Measurements from ENCODE around the gene DENND5A. TPM values are rescaled to one million over a fixed set of nuclear protein-coding genes. Genes with fewer than 3 reads are reported as not detected.
"Not testable (repeated sequence)": the region's sequence is repeated elsewhere in the genome, so short reads cannot be mapped to it uniquely, and the experiment has no call there.

DENND5A gene
- total RNA-seq, 1 donor from 2014 or later, result 130 TPM

- no peak for DNase-seq (ENCODE audit: low read depth in 2 of 2)
These were observed 86.4 kb downstream of the DENND5A start for GRCh38 chr11:9178716-9179115.

- no peak for DNase-seq (ENCODE audit: low read depth in 2 of 2)
These were observed 87.6 kb downstream of the DENND5A start for GRCh38 chr11:9177438-9178091.

- DNase-seq (ENCODE audit: low read depth in 2 of 2), result no peak
These were observed 88.6 kb downstream of the DENND5A start for GRCh38 chr11:9176550-9176949.

- DNase-seq (ENCODE audit: low read depth in 2 of 2), result no peak
These were observed 89.0 kb downstream of the DENND5A start for GRCh38 chr11:9176136-9176535.

GRCh38 chr11:9172389-9172788 lies 92.8 kb downstream of the DENND5A start:
- DNase-seq (ENCODE audit: low read depth in 2 of 2), result no peak

- DNase-seq (ENCODE audit: low read depth in 2 of 2), result peak in 1 of 2 donors; percentile 44
These were observed 94.7 kb downstream of the DENND5A start for GRCh38 chr11:9170450-9170849.

GRCh38 chr11:9169595-9170295 lies 95.4 kb downstream of the DENND5A start:
- DNase-seq (ENCODE audit: low read depth in 2 of 2), result peak in 1 of 2 donors; percentile 29

- not testable (repeated sequence) for DNase-seq (ENCODE audit: low read depth in 2 of 2)
These were observed 103.2 kb downstream of the DENND5A start for GRCh38 chr11:9161991-9162390.

GRCh38 chr11:9160166-9160565 lies 105.0 kb downstream of the DENND5A start:
- peak; percentile 46 to 87 for DNase-seq (ENCODE audit: low read depth in 2 of 2)

- DNase-seq (ENCODE audit: low read depth in 2 of 2), result peak in 1 of 2 donors; percentile 27
These were observed 106.2 kb downstream of the DENND5A start for GRCh38 chr11:9158898-9159391.

GRCh38 chr11:9155930-9156329 lies 109.2 kb downstream of the DENND5A start:
- DNase-seq (ENCODE audit: low read depth in 2 of 2), result no peak

- DNase-seq (ENCODE audit: low read depth in 2 of 2), result no peak
These were observed 111.5 kb downstream of the DENND5A start for GRCh38 chr11:9153651-9154050.

GRCh38 chr11:9151631-9152030 lies 113.5 kb downstream of the DENND5A start:
- DNase-seq (ENCODE audit: low read depth in 2 of 2), result peak in 1 of 2 donors; percentile 17

GRCh38 chr11:9150926-9151325 lies 114.2 kb downstream of the DENND5A start:
- peak in 1 of 2 donors; percentile 47 for DNase-seq (ENCODE audit: low read depth in 2 of 2)

- DNase-seq (ENCODE audit: low read depth in 2 of 2), result peak in 1 of 2 donors; percentile 92
These were observed 114.6 kb downstream of the DENND5A start for GRCh38 chr11:9150501-9150900.

- no peak for DNase-seq (ENCODE audit: low read depth in 2 of 2)
These were observed 116.4 kb downstream of the DENND5A start for GRCh38 chr11:9148727-9149126.

- DNase-seq (ENCODE audit: low read depth in 2 of 2), result no peak
These were observed 117.1 kb downstream of the DENND5A start for GRCh38 chr11:9148035-9148434.

- no peak for DNase-seq (ENCODE audit: low read depth in 2 of 2)
These were observed 118.7 kb downstream of the DENND5A start for GRCh38 chr11:9146477-9146876.

- DNase-seq (ENCODE audit: low read depth in 2 of 2), result no peak
These were observed 119.9 kb downstream of the DENND5A start for GRCh38 chr11:9145283-9145682.

GRCh38 chr11:9144828-9145227 lies 120.3 kb downstream of the DENND5A start:
- peak in 1 of 2 donors; percentile 30 for DNase-seq (ENCODE audit: low read depth in 2 of 2)

- DNase-seq (ENCODE audit: low read depth in 2 of 2), result no peak
These were observed 121.4 kb downstream of the DENND5A start for GRCh38 chr11:9143721-9144120.

- DNase-seq (ENCODE audit: low read depth in 2 of 2), result no peak
These were observed 122.4 kb downstream of the DENND5A start for GRCh38 chr11:9142732-9143131.

GRCh38 chr11:9141186-9141585 lies 124.0 kb downstream of the DENND5A start:
- no peak for DNase-seq (ENCODE audit: low read depth in 2 of 2)

All from dermis microvascular lymphatic vessel endothelial cell (primary cell).